Central memory CD4-positive, alpha-beta T cell (primary cell): ENCODE results near the gene LCN9.
"Not testable (repeated sequence)": the region's sequence is repeated elsewhere in the genome, so short reads cannot be mapped to it uniquely, and the experiment has no call there.

Experiments used
- DNase-seq: peaks from one replicate; pipeline ENCODE4 v3.0.0; 2022
- total RNA-seq, 3 experiments: gene quantifications; one replicate each; lab custom pipeline; 2026; lab: John Stamatoyannopoulos, UW

The LCN9 gene
- 0 reads per million in 3 experiments for total RNA-seq

GRCh38 chr9:135662758-135663450, at the start of gene LCN9:
LCN9 (plus strand) TSS chr9:135663309; CDS start chr9:135663322, 13 bp downstream.
- DNase-seq, result no peak

- no peak for DNase-seq
Observed at GRCh38 chr9:135613946-135614805, 48.9 kb upstream of the LCN9 start.

- DNase-seq, result no peak
Observed at GRCh38 chr9:135614821-135615665, 48.1 kb upstream of the LCN9 start.

GRCh38 chr9:135615666-135616618, 47.2 kb upstream of the LCN9 start:
- no peak for DNase-seq

- no peak for DNase-seq
Observed at GRCh38 chr9:135616619-135617537, 46.2 kb upstream of the LCN9 start.

- DNase-seq, result no peak
Observed at GRCh38 chr9:135617538-135617900, 45.6 kb upstream of the LCN9 start.

- no peak for DNase-seq
Observed at GRCh38 chr9:135617991-135618411, 45.1 kb upstream of the LCN9 start.

- DNase-seq, result no peak
Observed at GRCh38 chr9:135618866-135619598, 44.1 kb upstream of the LCN9 start.

GRCh38 chr9:135619599-135619886, 43.6 kb upstream of the LCN9 start:
- no peak for DNase-seq

GRCh38 chr9:135620558-135620957, 42.6 kb upstream of the LCN9 start:
- no peak for DNase-seq

GRCh38 chr9:135622415-135623020, 40.6 kb upstream of the LCN9 start:
- no peak for DNase-seq

GRCh38 chr9:135624282-135624681, 38.8 kb upstream of the LCN9 start:
- DNase-seq, result no peak

- no peak for DNase-seq
Observed at GRCh38 chr9:135632841-135633240, 30.3 kb upstream of the LCN9 start.

GRCh38 chr9:135636930-135637530, 26.1 kb upstream of the LCN9 start:
- not testable (repeated sequence) for DNase-seq

GRCh38 chr9:135639196-135639595, 23.9 kb upstream of the LCN9 start, which contains the start of gene GLT6D1:
GLT6D1 (minus strand) TSS chr9:135639540; CDS start chr9:135639187, 353 bp downstream.
- DNase-seq, result no peak

- no peak for DNase-seq
Observed at GRCh38 chr9:135641047-135641446, 22.1 kb upstream of the LCN9 start.

- DNase-seq, result no peak
Observed at GRCh38 chr9:135641745-135642144, 21.4 kb upstream of the LCN9 start.

GRCh38 chr9:135644631-135645218, 18.4 kb upstream of the LCN9 start:
- DNase-seq, result no peak

- no peak for DNase-seq
Observed at GRCh38 chr9:135647884-135648283, 15.2 kb upstream of the LCN9 start.
